ENCODE data around the gene BTRC. TPM values are rescaled to one million over a fixed set of nuclear protein-coding genes. Genes with fewer than 3 reads are reported as not detected.
"Not testable (repeated sequence)": the region's sequence is repeated elsewhere in the genome, so short reads cannot be mapped to it uniquely, and the experiment has no call there.

BTRC gene
- total RNA-seq, 2 experiments from 2014 or later, result 14.3 to 14.8 TPM

- Mint-ChIP-seq H3K9me3 (no peaks in the 10 kb centered on the region), H3K27me3 (no peaks in the 10 kb centered on the region), H3K27ac (no peak overlapping the region), H3K4me3 (no peak overlapping the region), H3K4me1 (no peaks in the 10 kb centered on the region), H3K36me3 (ENCODE audit: low read depth) (no peaks in the 10 kb centered on the region)
- ChIA-PET POLR2A (interaction anchor here (0.6 kb wide), 1 partner anchor 37 kb away, joined by 6 read pairs; no protein-coding TSS in a partner anchor), CTCF (interaction anchor here (0.6 kb wide), 1 partner anchor 58 kb away, joined by 4 read pairs; no protein-coding TSS in a partner anchor)
- DNase-seq, result no peak
These were observed 49.2 kb downstream of the BTRC start for GRCh38 chr10:101403161-101403560.

GRCh38 chr10:101405001-101405400 is 51.0 kb downstream of the BTRC start:
- no peaks in the 10 kb centered on the region for H3K4me1 Mint-ChIP-seq
- DNase-seq, result no peak
- no peaks in the 10 kb centered on the region for H3K9me3 Mint-ChIP-seq
- no peaks in the 10 kb centered on the region for H3K27me3 Mint-ChIP-seq
- no peak overlapping the region for H3K27ac Mint-ChIP-seq
- no peak overlapping the region for H3K4me3 Mint-ChIP-seq
- ChIA-PET POLR2A (interaction anchor here (0.6 kb wide), 1 partner anchor 820 kb away, joined by 3 read pairs; no protein-coding TSS in a partner anchor), CTCF (interaction anchor here (0.6 to 0.7 kb wide), 2 partner anchors 9 to 647 kb away, joined by 3 read pairs; no protein-coding TSS in a partner anchor)
- H3K36me3 Mint-ChIP-seq (ENCODE audit: low read depth), result peaks cover 5% of the 10 kb centered on the region

DNA sequence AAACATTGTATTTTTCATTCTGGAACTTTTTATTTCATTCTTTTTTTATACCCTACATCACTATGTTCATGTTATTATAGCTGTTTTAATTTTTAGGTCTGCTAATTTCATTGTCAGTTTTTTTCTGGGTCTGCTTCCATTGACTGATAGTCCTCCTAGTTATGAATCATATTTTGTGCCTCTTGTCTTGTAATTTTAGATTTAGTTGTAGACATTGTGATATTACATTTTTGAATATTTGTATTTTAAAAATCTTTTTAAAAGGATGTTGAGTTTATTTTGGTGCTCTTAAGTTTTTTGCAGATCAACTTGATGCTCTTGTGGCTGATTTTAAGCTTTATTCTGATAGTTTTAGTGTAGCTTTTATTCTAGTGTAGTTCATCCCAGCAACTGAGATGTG is 57.6 kb downstream of the BTRC start:
- Mint-ChIP-seq H3K4me1 (no peaks in the 10 kb centered on the region), H3K9me3 (peaks cover 12% of the 10 kb centered on the region), H3K4me3 (no peak overlapping the region), H3K36me3 (ENCODE audit: low read depth) (peaks cover 11% of the 10 kb centered on the region), H3K27me3 (no peaks in the 10 kb centered on the region), H3K27ac (no peak overlapping the region)
- CTCF ChIA-PET, result no interaction called here
- POLR2A ChIA-PET, result no interaction called here
- DNase-seq, result no peak

DNA sequence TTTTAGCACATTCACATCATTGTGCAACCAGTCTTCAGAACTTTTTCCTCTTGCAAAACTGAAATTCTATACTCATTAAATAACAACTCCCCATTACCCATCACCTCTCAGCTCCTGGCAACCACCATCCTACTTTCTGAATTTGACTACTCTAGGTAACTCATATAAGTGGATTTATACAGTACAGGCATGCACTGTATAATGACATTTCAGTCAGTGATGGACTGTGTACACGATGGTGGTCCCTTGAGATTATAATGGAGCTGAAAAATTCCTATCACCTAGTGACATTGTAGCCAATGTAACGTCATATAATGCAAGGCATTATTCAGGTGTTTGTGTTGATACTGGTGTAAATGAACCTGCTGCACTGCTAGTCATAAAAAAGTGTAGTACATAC is 60.1 kb downstream of the BTRC start:
- no peaks in the 10 kb centered on the region for H3K4me1 Mint-ChIP-seq
- no peaks in the 10 kb centered on the region for H3K27me3 Mint-ChIP-seq
- POLR2A ChIA-PET, result interaction anchor here (0.6 kb wide), 1 partner anchor 1780 kb away, joined by 4 read pairs; no protein-coding TSS in a partner anchor
- no peak overlapping the region for H3K27ac Mint-ChIP-seq
- peaks cover 12% of the 10 kb centered on the region for H3K9me3 Mint-ChIP-seq
- no peak for DNase-seq
- H3K36me3 Mint-ChIP-seq (ENCODE audit: low read depth), result peaks cover 11% of the 10 kb centered on the region
- H3K4me3 Mint-ChIP-seq, result no peak overlapping the region
- CTCF ChIA-PET, result no interaction called here

DNA sequence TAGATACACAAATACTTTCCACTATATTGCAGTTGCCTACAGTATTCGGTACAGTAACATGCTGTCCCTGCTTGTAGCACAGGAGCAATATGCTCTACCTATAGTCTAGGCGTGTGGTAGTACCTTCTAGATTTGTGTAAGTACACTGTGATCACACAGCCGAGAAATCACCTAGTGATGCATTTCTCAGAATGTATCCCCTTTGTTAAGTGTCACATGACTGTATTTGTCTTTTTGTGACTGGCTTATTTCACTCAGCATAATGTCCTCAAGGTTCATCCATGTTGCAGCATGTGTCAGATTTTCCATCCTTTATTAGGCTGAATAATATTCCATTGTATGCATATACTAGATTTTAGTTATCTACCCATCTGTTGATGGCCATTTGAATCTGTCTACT is 61.9 kb downstream of the BTRC start:
- DNase-seq, result no peak
- Mint-ChIP-seq H3K27ac (no peak overlapping the region), H3K4me1 (no peaks in the 10 kb centered on the region), H3K4me3 (no peak overlapping the region), H3K36me3 (ENCODE audit: low read depth) (peaks cover 6% of the 10 kb centered on the region), H3K27me3 (no peaks in the 10 kb centered on the region), H3K9me3 (peaks cover 12% of the 10 kb centered on the region)
- CTCF ChIA-PET, result no interaction called here
- POLR2A ChIA-PET, result no interaction called here

GRCh38 chr10:101421967-101422366 is 68.0 kb downstream of the BTRC start:
- DNase-seq; POLR2A ChIA-PET; H3K4me3 Mint-ChIP-seq; CTCF ChIA-PET; H3K36me3 Mint-ChIP-seq (ENCODE audit: low read depth); H3K4me1 Mint-ChIP-seq; H3K27me3 Mint-ChIP-seq; H3K9me3 Mint-ChIP-seq; H3K27ac Mint-ChIP-seq: not testable (repeated sequence)

DNA sequence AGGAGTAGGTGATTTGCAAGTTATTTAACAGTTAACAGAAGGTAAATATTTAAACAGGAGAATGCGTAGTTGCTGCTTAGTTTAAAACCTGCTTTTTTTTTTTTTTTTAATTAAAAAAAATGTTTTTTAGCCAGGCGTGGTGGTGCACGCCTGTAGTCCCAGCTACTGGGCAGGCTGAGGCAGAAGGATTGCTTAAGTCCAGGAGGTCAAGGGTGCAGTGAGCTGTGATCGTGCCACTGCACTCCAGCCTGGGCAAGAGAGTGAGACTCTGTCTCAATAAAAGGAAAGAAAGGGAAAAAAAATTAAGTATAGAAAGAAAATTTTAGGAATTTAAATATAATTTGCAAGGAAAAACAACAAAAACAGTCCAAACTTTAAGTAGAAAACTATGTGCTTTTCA is 71.6 kb downstream of the BTRC start:
- Mint-ChIP-seq H3K4me1 (no peaks in the 10 kb centered on the region), H3K4me3 (no peak overlapping the region), H3K27ac (no peak overlapping the region), H3K36me3 (ENCODE audit: low read depth) (no peaks in the 10 kb centered on the region), H3K9me3 (no peaks in the 10 kb centered on the region), H3K27me3 (peaks cover 2% of the 10 kb centered on the region)
- CTCF ChIA-PET, result no interaction called here
- DNase-seq, result no peak
- POLR2A ChIA-PET, result no interaction called here

DNA sequence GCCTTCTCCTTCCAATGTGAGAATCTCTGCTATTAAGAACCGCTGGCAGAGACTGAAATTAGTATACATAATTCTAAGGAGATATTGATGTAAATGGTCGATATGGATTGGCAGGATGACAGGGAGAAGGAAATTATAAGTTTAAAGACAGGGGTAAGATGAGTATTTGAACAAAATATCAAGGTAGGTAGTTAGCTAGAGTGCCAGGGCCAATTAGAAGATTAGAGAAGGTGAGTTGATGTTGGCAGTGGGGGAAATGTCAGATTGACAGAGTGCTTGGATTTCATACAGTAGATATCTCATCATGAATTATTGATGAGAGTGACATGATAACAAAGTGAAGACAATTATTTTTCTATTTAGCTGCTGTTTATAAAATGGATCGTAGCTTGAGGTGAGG is 74.1 kb downstream of the BTRC start:
- H3K36me3 Mint-ChIP-seq (ENCODE audit: low read depth), result no peaks in the 10 kb centered on the region
- H3K27me3 Mint-ChIP-seq, result peaks cover 2% of the 10 kb centered on the region
- H3K9me3 Mint-ChIP-seq, result no peaks in the 10 kb centered on the region
- ChIA-PET POLR2A (no interaction called here), CTCF (no interaction called here)
- no peak overlapping the region for H3K27ac Mint-ChIP-seq
- no peak overlapping the region for H3K4me3 Mint-ChIP-seq
- no peak for DNase-seq
- no peaks in the 10 kb centered on the region for H3K4me1 Mint-ChIP-seq

DNA sequence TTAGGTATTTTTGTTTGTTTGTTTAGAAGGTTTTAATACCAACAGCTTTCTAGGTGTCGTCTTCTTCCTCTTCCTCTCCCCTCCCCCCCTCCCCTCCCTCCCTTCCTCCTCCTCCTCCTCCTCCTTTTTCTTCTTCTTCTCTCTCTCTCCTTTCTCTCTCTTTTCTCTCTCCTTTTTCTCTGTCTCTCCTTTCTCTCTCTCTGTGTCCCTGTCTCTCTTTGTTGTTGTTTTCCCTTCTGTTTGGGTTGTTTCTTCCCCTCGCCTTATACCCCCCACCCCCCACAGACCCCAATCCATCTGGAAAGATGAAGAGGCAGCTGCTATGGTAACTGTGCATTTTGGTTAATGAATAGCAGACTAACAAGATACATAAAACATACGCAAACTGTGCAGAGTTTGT is 75.5 kb downstream of the BTRC start:
- POLR2A ChIA-PET, result no interaction called here
- no peaks in the 10 kb centered on the region for H3K4me1 Mint-ChIP-seq
- H3K27ac Mint-ChIP-seq, result no peak overlapping the region
- H3K27me3 Mint-ChIP-seq, result peaks cover 2% of the 10 kb centered on the region
- H3K4me3 Mint-ChIP-seq, result no peak overlapping the region
- no peaks in the 10 kb centered on the region for H3K9me3 Mint-ChIP-seq
- no peak for DNase-seq
- CTCF ChIA-PET, result no interaction called here
- H3K36me3 Mint-ChIP-seq (ENCODE audit: low read depth), result no peaks in the 10 kb centered on the region

DNA sequence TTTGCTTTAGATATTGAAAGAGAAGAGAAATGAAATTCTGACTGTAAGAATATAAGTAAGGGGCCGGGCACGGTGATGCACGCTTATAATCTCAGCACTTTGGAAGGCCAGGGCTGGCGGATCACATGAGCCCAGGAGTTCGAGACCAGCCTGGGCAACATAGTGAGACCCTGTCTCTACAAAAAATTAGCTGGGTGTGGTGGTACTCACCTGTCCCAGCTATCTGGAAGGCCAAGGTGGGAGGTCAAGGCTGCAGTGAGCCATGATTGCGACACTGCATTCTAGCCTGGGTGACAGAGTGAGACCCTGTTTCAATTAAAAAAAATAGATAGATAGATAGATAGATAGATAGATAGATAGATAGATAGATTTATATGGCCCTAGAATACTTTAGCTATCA is 82.3 kb downstream of the BTRC start:
- POLR2A ChIA-PET, result no interaction called here
- no peak overlapping the region for H3K27ac Mint-ChIP-seq
- H3K27me3 Mint-ChIP-seq, result no peaks in the 10 kb centered on the region
- H3K9me3 Mint-ChIP-seq, result no peaks in the 10 kb centered on the region
- CTCF ChIA-PET, result interaction anchor here (1.5 kb wide), 1 partner anchor 135 kb away, joined by 4 read pairs; no protein-coding TSS in a partner anchor
- no peaks in the 10 kb centered on the region for H3K36me3 Mint-ChIP-seq (ENCODE audit: low read depth)
- no peaks in the 10 kb centered on the region for H3K4me1 Mint-ChIP-seq
- H3K4me3 Mint-ChIP-seq, result no peak overlapping the region
- no peak for DNase-seq

GRCh38 chr10:101438881-101439391 is 85.0 kb downstream of the BTRC start:
- ChIA-PET POLR2A (no interaction called here), CTCF (no interaction called here)
- no peaks in the 10 kb centered on the region for H3K36me3 Mint-ChIP-seq (ENCODE audit: low read depth)
- no peaks in the 10 kb centered on the region for H3K27me3 Mint-ChIP-seq
- H3K27ac Mint-ChIP-seq, result no peak overlapping the region
- no peaks in the 10 kb centered on the region for H3K9me3 Mint-ChIP-seq
- peaks cover 3% of the 10 kb centered on the region for H3K4me1 Mint-ChIP-seq
- DNase-seq, result no peak
- H3K4me3 Mint-ChIP-seq, result no peak overlapping the region

- H3K4me3 Mint-ChIP-seq, result no peak overlapping the region
- CTCF ChIA-PET, result interaction anchor here (0.6 to 1.1 kb wide), 4 partner anchors 13 to 228 kb away, joined by 3 to 4 read pairs (median 3); no protein-coding TSS in a partner anchor
- no peaks in the 10 kb centered on the region for H3K36me3 Mint-ChIP-seq (ENCODE audit: low read depth)
- POLR2A ChIA-PET, result no interaction called here
- no peaks in the 10 kb centered on the region for H3K9me3 Mint-ChIP-seq
- H3K4me1 Mint-ChIP-seq, result peaks cover 3% of the 10 kb centered on the region
- H3K27me3 Mint-ChIP-seq, result no peaks in the 10 kb centered on the region
- DNase-seq, result peak; percentile 41
- no peak overlapping the region for H3K27ac Mint-ChIP-seq
These were observed 87.8 kb downstream of the BTRC start for GRCh38 chr10:101441541-101442455.

GRCh38 chr10:101442456-101442800 is 88.5 kb downstream of the BTRC start:
- ChIA-PET CTCF (interaction anchor here (1.0 kb wide), 1 partner anchor 229 kb away, joined by 3 read pairs; no protein-coding TSS in a partner anchor), POLR2A (no interaction called here)
- Mint-ChIP-seq H3K27ac (no peak overlapping the region), H3K27me3 (no peaks in the 10 kb centered on the region), H3K9me3 (no peaks in the 10 kb centered on the region), H3K4me1 (peaks cover 3% of the 10 kb centered on the region), H3K36me3 (ENCODE audit: low read depth) (no peaks in the 10 kb centered on the region), H3K4me3 (no peak overlapping the region)
- DNase-seq, result no peak

All from activated CD4-positive, alpha-beta T cell treated with anti-CD3 and anti-CD28 coated beads, Interleukin-2, amount 10 ng/mL, durations not matched to agents 7 days and 5 days (primary cell).